Measurements from ENCODE around the gene ZNF311.

DNA sequence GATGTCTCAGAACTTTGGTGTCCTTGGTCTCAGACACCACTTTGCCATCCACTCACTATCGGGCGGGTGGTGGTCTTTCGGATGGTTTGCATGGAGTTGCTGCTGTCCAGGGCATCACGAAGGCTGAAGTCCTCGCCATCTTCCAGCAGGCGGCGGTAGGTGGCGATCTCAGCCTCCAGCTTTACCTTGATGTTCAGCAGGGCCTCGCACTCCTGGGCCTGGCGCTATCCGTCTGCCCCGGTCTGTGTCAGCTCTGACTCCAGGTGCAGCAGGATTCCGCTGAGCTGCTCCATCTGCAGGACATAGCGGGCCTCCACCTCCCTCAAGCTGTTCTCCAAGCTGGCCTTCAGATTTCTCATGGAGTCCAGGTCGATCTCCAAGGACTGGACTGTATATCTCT lies 36.0 kb downstream of the ZNF311 start:
- TF ChIP-seq, protein P1, sequence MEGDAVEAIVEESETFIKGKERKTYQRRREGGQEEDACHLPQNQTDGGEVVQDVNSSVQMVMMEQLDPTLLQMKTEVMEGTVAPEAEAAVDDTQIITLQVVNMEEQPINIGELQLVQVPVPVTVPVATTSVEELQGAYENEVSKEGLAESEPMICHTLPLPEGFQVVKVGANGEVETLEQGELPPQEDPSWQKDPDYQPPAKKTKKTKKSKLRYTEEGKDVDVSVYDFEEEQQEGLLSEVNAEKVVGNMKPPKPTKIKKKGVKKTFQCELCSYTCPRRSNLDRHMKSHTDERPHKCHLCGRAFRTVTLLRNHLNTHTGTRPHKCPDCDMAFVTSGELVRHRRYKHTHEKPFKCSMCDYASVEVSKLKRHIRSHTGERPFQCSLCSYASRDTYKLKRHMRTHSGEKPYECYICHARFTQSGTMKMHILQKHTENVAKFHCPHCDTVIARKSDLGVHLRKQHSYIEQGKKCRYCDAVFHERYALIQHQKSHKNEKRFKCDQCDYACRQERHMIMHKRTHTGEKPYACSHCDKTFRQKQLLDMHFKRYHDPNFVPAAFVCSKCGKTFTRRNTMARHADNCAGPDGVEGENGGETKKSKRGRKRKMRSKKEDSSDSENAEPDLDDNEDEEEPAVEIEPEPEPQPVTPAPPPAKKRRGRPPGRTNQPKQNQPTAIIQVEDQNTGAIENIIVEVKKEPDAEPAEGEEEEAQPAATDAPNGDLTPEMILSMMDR (IDR thresholded peaks at IDR 0.05), result no peak
- TF ChIP-seq POLR2A (IDR thresholded peaks at IDR 0.05), result no peak
- no peak for TF ChIP-seq POLR2AphosphoS5 (IDR thresholded peaks at IDR 0.05)

Data from breast epithelium (tissue), 3 donors.